ENCODE measurements around the gene ZFP82. TPM values are rescaled to one million over a fixed set of nuclear protein-coding genes. Genes with fewer than 3 reads are reported as not detected.

ZFP82 gene
- polyA plus RNA-seq, 1 of the 3 experiments (the other 2 are of a cell fraction), result 2.1 TPM

GRCh38 chr19:36398571-36398970, 19.9 kb downstream of the ZFP82 start:
- WGBS (ENCODE audit: low lambda C conversion rate), result 89% methylated on average over 3 of the region's 3 CpGs
- H2AFZ ChIP-seq (ENCODE audit: low read depth), result no peak overlapping the region
- H3K27ac ChIP-seq (ENCODE audit: low read depth in 2 of 2, low read length in 1 of 2), result no peak overlapping the region
- no peaks in the 10 kb centered on the region for H3K79me2 ChIP-seq (ENCODE audit: insufficient read depth)
- H3K36me3 ChIP-seq (replicated peaks in 1 of 2; ENCODE audit: control insufficient read depth in 1 of 2, insufficient read depth in 2 of 2, low read length in 1 of 2), result peaks cover 52 to 65% of the 10 kb centered on the region in 2 experiments
- H3K9me3 ChIP-seq, result peaks cover 22% of the 10 kb centered on the region
- H3K27me3 ChIP-seq (ENCODE audit: insufficient read depth), result no peaks in the 10 kb centered on the region
- POLR2A ChIA-PET, result no interaction called here
- CTCF ChIA-PET, result no interaction called here
- no peak overlapping the region for H3K9ac ChIP-seq
- no peaks in the 10 kb centered on the region for H3K4me1 ChIP-seq (ENCODE audit: control insufficient read depth in 1 of 2, insufficient read depth in 2 of 2, low read depth in 1 of 2, low read length in 1 of 2)
- no peaks in the 10 kb centered on the region for H3F3A ChIP-seq (replicated peaks; ENCODE audit: insufficient read depth)
- no peak overlapping the region for H3K4me3 ChIP-seq (ENCODE audit: low read depth in 2 of 2, low read length in 1 of 2)
- no peak for DNase-seq
- no peak overlapping the region for H3K4me2 ChIP-seq
- H4K20me1 ChIP-seq (ENCODE audit: insufficient read depth), result no peaks in the 10 kb centered on the region
- H3K9me2 ChIP-seq, result no peaks in the 10 kb centered on the region
- TF ChIP-seq EP300 (IDR thresholded peaks at IDR 0.05; ENCODE audit: borderline replicate concordance in 1 of 2, low read depth in 1 of 2, low read length in 1 of 2), result no peak
- TF ChIP-seq TEAD4 (IDR thresholded peaks at IDR 0.05; ENCODE audit: borderline replicate concordance, insufficient read depth), result no peak
- TF ChIP-seq PBX3 (IDR thresholded peaks at IDR 0.05), result no peak
- TF ChIP-seq, protein P1, sequence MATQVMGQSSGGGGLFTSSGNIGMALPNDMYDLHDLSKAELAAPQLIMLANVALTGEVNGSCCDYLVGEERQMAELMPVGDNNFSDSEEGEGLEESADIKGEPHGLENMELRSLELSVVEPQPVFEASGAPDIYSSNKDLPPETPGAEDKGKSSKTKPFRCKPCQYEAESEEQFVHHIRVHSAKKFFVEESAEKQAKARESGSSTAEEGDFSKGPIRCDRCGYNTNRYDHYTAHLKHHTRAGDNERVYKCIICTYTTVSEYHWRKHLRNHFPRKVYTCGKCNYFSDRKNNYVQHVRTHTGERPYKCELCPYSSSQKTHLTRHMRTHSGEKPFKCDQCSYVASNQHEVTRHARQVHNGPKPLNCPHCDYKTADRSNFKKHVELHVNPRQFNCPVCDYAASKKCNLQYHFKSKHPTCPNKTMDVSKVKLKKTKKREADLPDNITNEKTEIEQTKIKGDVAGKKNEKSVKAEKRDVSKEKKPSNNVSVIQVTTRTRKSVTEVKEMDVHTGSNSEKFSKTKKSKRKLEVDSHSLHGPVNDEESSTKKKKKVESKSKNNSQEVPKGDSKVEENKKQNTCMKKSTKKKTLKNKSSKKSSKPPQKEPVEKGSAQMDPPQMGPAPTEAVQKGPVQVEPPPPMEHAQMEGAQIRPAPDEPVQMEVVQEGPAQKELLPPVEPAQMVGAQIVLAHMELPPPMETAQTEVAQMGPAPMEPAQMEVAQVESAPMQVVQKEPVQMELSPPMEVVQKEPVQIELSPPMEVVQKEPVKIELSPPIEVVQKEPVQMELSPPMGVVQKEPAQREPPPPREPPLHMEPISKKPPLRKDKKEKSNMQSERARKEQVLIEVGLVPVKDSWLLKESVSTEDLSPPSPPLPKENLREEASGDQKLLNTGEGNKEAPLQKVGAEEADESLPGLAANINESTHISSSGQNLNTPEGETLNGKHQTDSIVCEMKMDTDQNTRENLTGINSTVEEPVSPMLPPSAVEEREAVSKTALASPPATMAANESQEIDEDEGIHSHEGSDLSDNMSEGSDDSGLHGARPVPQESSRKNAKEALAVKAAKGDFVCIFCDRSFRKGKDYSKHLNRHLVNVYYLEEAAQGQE (IDR thresholded peaks at IDR 0.05; ENCODE audit: low read depth, low read length), result no peak
- TF ChIP-seq RAD21 (IDR thresholded peaks at IDR 0.05; ENCODE audit: low read length), result no peak

- Histone ChIP-seq H3K79me2 (ENCODE audit: insufficient read depth) (no peaks in the 10 kb centered on the region), H3K27me3 (ENCODE audit: insufficient read depth) (no peaks in the 10 kb centered on the region), H2AFZ (ENCODE audit: low read depth) (no peak overlapping the region), H3K9me3 (peaks cover 35% of the 10 kb centered on the region), H3F3A (replicated peaks; ENCODE audit: insufficient read depth) (no peaks in the 10 kb centered on the region), H4K20me1 (ENCODE audit: insufficient read depth) (no peaks in the 10 kb centered on the region), H3K36me3 (replicated peaks in 1 of 2; ENCODE audit: control insufficient read depth in 1 of 2, insufficient read depth in 2 of 2, low read length in 1 of 2) (peaks cover 36 to 55% of the 10 kb centered on the region in 2 experiments), H3K4me2 (no peak overlapping the region), H3K9ac (no peak overlapping the region), H3K4me3 (ENCODE audit: low read depth in 2 of 2, low read length in 1 of 2) (no peak overlapping the region; a peak in 1 of 4 replicates), H3K4me1 (ENCODE audit: control insufficient read depth in 1 of 2, insufficient read depth in 2 of 2, low read depth in 1 of 2, low read length in 1 of 2) (no peaks in the 10 kb centered on the region), H3K27ac (ENCODE audit: low read depth in 2 of 2, low read length in 1 of 2) (no peak overlapping the region), H3K9me2 (no peaks in the 10 kb centered on the region)
- no peak for DNase-seq
- ChIA-PET CTCF (interaction anchor here (0.8 kb wide), 1 partner anchor 13 kb away, joined by 3 read pairs; no protein-coding TSS in a partner anchor), POLR2A (no interaction called here)
- WGBS (ENCODE audit: low lambda C conversion rate), result 91% methylated on average over 11 of the region's 11 CpGs
- TF ChIP-seq GATA2 (CRISPR knock-in tag; IDR thresholded peaks at IDR 0.05) (no peak), YY1 (IDR thresholded peaks at IDR 0.05; ENCODE audit: low read depth) (no peak), EP300 (IDR thresholded peaks at IDR 0.05; ENCODE audit: borderline replicate concordance in 1 of 2, low read depth in 1 of 2, low read length in 1 of 2) (no peak), TAF1 (IDR thresholded peaks at IDR 0.05; ENCODE audit: borderline replicate concordance, low read depth, low read length) (no peak), RXRA (IDR thresholded peaks at IDR 0.05; ENCODE audit: borderline replicate concordance, low read depth) (no peak), EZH2phosphoT487 (IDR thresholded peaks at IDR 0.05; ENCODE audit: borderline replicate concordance, low read depth) (no peak), SIN3A (IDR thresholded peaks at IDR 0.05; ENCODE audit: borderline replicate concordance, low read depth, low read length) (no peak), POLR2AphosphoS5 (IDR thresholded peaks at IDR 0.05; ENCODE audit: low read depth, low read length) (no peak), TCF12 (IDR thresholded peaks at IDR 0.05) (no peak), RAD21 (IDR thresholded peaks at IDR 0.05; ENCODE audit: low read length) (no peak), GABPA (IDR thresholded peaks at IDR 0.05; ENCODE audit: low read depth) (no peak), FOSL2 (IDR thresholded peaks at IDR 0.05; ENCODE audit: borderline replicate concordance, low read depth) (no peak)
- TF ChIP-seq, protein P1 (IDR thresholded peaks at IDR 0.05; ENCODE audit: low read depth, low read length), result no peak
- TF ChIP-seq, protein P2, sequence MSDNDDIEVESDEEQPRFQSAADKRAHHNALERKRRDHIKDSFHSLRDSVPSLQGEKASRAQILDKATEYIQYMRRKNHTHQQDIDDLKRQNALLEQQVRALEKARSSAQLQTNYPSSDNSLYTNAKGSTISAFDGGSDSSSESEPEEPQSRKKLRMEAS (IDR thresholded peaks at IDR 0.05; ENCODE audit: low read depth), result no peak
Measured at GRCh38 chr19:36392916-36393673, 25.3 kb downstream of the ZFP82 start.
